COLO829 (cell line): Measurements from ENCODE around the gene IGSF9B.

ENCODE experiments used
- DNase-seq: peaks from one replicate; pipeline ENCODE4 v3.0.0; 2012; ENCODE audit warnings: low spot score

Gene IGSF9B

GRCh38 chr11:133955945-133956421, 785 bp downstream of the IGSF9B start:
- DNase-seq: no peak

GRCh38 chr11:133955081-133955891, 1.5 kb downstream of the IGSF9B start:
- DNase-seq: no peak

GRCh38 chr11:133953999-133954398, 2.8 kb downstream of the IGSF9B start:
- no peak for DNase-seq

- no peak for DNase-seq
Observed at GRCh38 chr11:133953547-133953946, 3.2 kb downstream of the IGSF9B start.

GRCh38 chr11:133952199-133953190, 4.3 kb downstream of the IGSF9B start:
- no peak for DNase-seq

- DNase-seq: no peak
Observed at GRCh38 chr11:133951327-133952198, 5.2 kb downstream of the IGSF9B start.

- DNase-seq: no peak
Observed at GRCh38 chr11:133950874-133951326, 5.9 kb downstream of the IGSF9B start.

GRCh38 chr11:133950421-133950820, 6.3 kb downstream of the IGSF9B start:
- DNase-seq: no peak

- DNase-seq: no peak
Observed at GRCh38 chr11:133949129-133949528, 7.6 kb downstream of the IGSF9B start.

GRCh38 chr11:133948711-133949110, 8.1 kb downstream of the IGSF9B start:
- no peak for DNase-seq

- peak; percentile 45 for DNase-seq
Observed at GRCh38 chr11:133947321-133947756, 9.4 kb downstream of the IGSF9B start.

- no peak for DNase-seq
Observed at GRCh38 chr11:133946541-133947318, 10.0 kb downstream of the IGSF9B start.

GRCh38 chr11:133946051-133946450, 10.7 kb downstream of the IGSF9B start:
- no peak for DNase-seq

GRCh38 chr11:133945087-133945974, 11.4 kb downstream of the IGSF9B start:
- DNase-seq: no peak

GRCh38 chr11:133943950-133944698, 12.6 kb downstream of the IGSF9B start:
- no peak for DNase-seq

- no peak for DNase-seq
Observed at GRCh38 chr11:133942577-133942976, 14.2 kb downstream of the IGSF9B start.

- DNase-seq: no peak
Observed at GRCh38 chr11:133941546-133941945, 15.2 kb downstream of the IGSF9B start.

GRCh38 chr11:133940034-133940433, 16.7 kb downstream of the IGSF9B start:
- DNase-seq: no peak

GRCh38 chr11:133939558-133939957, 17.2 kb downstream of the IGSF9B start:
- no peak for DNase-seq
